CD14-positive monocyte (primary cell): ENCODE measurements around the gene OR56B4. TPM values are rescaled to one million over a fixed set of nuclear protein-coding genes. Genes with fewer than 3 reads are reported as not detected.
"Not testable (repeated sequence)": the region's sequence is repeated elsewhere in the genome, so short reads cannot be mapped to it uniquely, and the experiment has no call there.

Source experiments
- DNase-seq, 3 donors: peaks; one replicate each; pipeline ENCODE4 v3.0.0-alpha.2; 2011 to 2022
- H2AFZ ChIP-seq: 2 replicates; pipeline ENCODE4 v1.6.0; 2012; ENCODE audit warnings: mild to moderate bottlenecking, low read depth, low read length, inconsistent platforms; ENCODE audit not compliant: insufficient read depth, poor library complexity, severe bottlenecking
- H3K27ac ChIP-seq, 2 donors: 1 replicate in 1 of 2; 2 replicates in 1 of 2; pipeline ENCODE4 v1.5.1; 2012 to 2013; ENCODE audit warnings: low read length in 2 of 2, control low read depth in 1 of 2, inconsistent platforms in 1 of 2, low read depth in 1 of 2, mild to moderate bottlenecking in 1 of 2
- H3K27me3 ChIP-seq, 2 donors: one replicate each; pipeline versions ENCODE4 v1.6.0 to v1.6.1; 2011 to 2013; ENCODE audit warnings: low read length in 2 of 2; ENCODE audit not compliant: control insufficient read depth in 2 of 2, insufficient read depth in 2 of 2
- H3K36me3 ChIP-seq, 2 donors: replicated peaks in 1 of 2; 1 replicate in 1 of 2; 2 replicates in 1 of 2; pipeline versions ENCODE4 v1.5.1 to v1.6.1; 2012 to 2013; ENCODE audit warnings: low read length in 2 of 2, control low read depth in 1 of 2, inconsistent platforms in 1 of 2, mild to moderate bottlenecking in 1 of 2; ENCODE audit not compliant: insufficient read depth in 2 of 2, control insufficient read depth in 1 of 2
- H3K4me1 ChIP-seq, 2 donors: 1 replicate in 1 of 2; 2 replicates in 1 of 2; pipeline versions ENCODE4 v1.5.1 to v1.6.1; 2012 to 2013; ENCODE audit warnings: low read length in 2 of 2, control low read depth in 1 of 2, inconsistent platforms in 1 of 2, mild to moderate bottlenecking in 1 of 2, moderate library complexity in 1 of 2; ENCODE audit not compliant: insufficient read depth in 2 of 2, control insufficient read depth in 1 of 2
- H3K4me2 ChIP-seq: replicated peaks from 2 replicates; pipeline ENCODE3; 2012; ENCODE audit warnings: low read length, moderate library complexity, mild to moderate bottlenecking; ENCODE audit not compliant: poor library complexity, severe bottlenecking; ENCODE audit errors: extremely low read depth
- H3K4me3 ChIP-seq, 3 experiments: fragments of 200-600 bp in 1 of 3; sonication (generic) in 1 of 3; replicated peaks in 1 of 3; 1 replicate in 2 of 3; 2 replicates in 1 of 3; pipeline ENCODE4 v1.5.1; 2011 to 2013; ENCODE audit warnings: low read length in 3 of 3, mild to moderate bottlenecking in 3 of 3, control low read depth in 2 of 3, low read depth in 2 of 3, inconsistent platforms in 1 of 3, moderate library complexity in 1 of 3
- H3K79me2 ChIP-seq: 2 replicates; pipeline ENCODE4 v1.6.0; 2012; ENCODE audit warnings: mild to moderate bottlenecking, control low read depth, inconsistent platforms, low read length, moderate library complexity; ENCODE audit not compliant: insufficient read depth
- H3K9ac ChIP-seq: 2 replicates; pipeline ENCODE4 v1.6.0; 2017; ENCODE audit warnings: low read length, mild to moderate bottlenecking; ENCODE audit not compliant: insufficient read depth, poor library complexity, severe bottlenecking
- H3K9me3 ChIP-seq, 2 donors: replicated peaks in 1 of 2; 1 replicate in 1 of 2; 2 replicates in 1 of 2; pipeline versions ENCODE4 v1.5.1 to v1.6.1; 2012 to 2013; ENCODE audit warnings: low read length in 2 of 2, control low read depth in 1 of 2; ENCODE audit not compliant: control insufficient read depth in 1 of 2, insufficient read depth in 1 of 2
- H4K20me1 ChIP-seq: 2 replicates; pipeline ENCODE4 v1.6.0; 2012; ENCODE audit warnings: mild to moderate bottlenecking, low read length, control low read depth, moderate library complexity; ENCODE audit not compliant: insufficient read depth
- H3K27ac Mint-ChIP-seq, 7 donors: one replicate each; pipeline ENCODE4 v1.8.0; 2020; ENCODE audit warnings: mild to moderate bottlenecking in 7 of 7, mixed read lengths in 7 of 7, moderate library complexity in 6 of 7, inconsistent platforms in 2 of 7
- H3K27me3 Mint-ChIP-seq, 3 donors: one replicate each; pipeline ENCODE4 v1.8.0; 2021 to 2022; ENCODE audit warnings: low read depth in 3 of 3, mild to moderate bottlenecking in 3 of 3, mixed read lengths in 3 of 3, moderate library complexity in 3 of 3, inconsistent platforms in 1 of 3
- H3K36me3 Mint-ChIP-seq, 2 donors: one replicate each; pipeline ENCODE4 v1.8.0; 2020; ENCODE audit warnings: mixed read lengths in 2 of 2, inconsistent platforms in 1 of 2, mild to moderate bottlenecking in 1 of 2
- H3K4me1 Mint-ChIP-seq: one replicate; pipeline ENCODE4 v1.8.0; 2020; ENCODE audit warnings: mild to moderate bottlenecking, mixed read lengths
- H3K4me3 Mint-ChIP-seq, 2 donors: one replicate each; pipeline ENCODE4 v1.8.0; 2020; ENCODE audit warnings: mild to moderate bottlenecking in 2 of 2, mixed read lengths in 2 of 2, moderate library complexity in 1 of 2
- H3K9me3 Mint-ChIP-seq, 7 donors: one replicate each; pipeline ENCODE4 v1.8.0; 2020 to 2022; ENCODE audit warnings: mixed read lengths in 7 of 7, mild to moderate bottlenecking in 6 of 7, moderate library complexity in 6 of 7, inconsistent platforms in 2 of 7
- WGBS: methylation state at CpG from one replicate; pipeline ENCODE4 v1.1.5; 2013; ENCODE audit warnings: missing lambda C conversion rate; ENCODE audit not compliant: insufficient coverage; 5-methylcytosine and 5-hydroxymethylcytosine counted together
- intact Hi-C, 2 donors: fragments of 100-400 bp; cut with micrococcal nuclease; formaldehyde crosslinking; loops; one replicate each; pipeline versions ENCODE4 v1.15.0 to v1.15.1; 2023
- polyA minus RNA-seq: library from RNA; depleted of rRNA, polyadenylated mRNA; stranded (reverse); fragments of >200 nt; gene quantifications from 2 replicates; pipeline ENCODE4 v1.2.3, GENCODE V29; 2012
- polyA plus RNA-seq, 3 donors: library from polyadenylated mRNA; depleted of rRNA in 1 of 3; unstranded in 2 of 3; stranded (reverse) in 1 of 3; fragments of 300-500 nt in 2 of 3; fragments of >200 nt in 1 of 3; fragmentation: Illumina TruSeq in 2 of 3; gene quantifications; 1 replicate in 2 of 3; 2 replicates in 1 of 3; pipeline ENCODE4 v1.2.3, GENCODE V29; 2012 to 2021
- total RNA-seq, 12 experiments: library from RNA in 1 of 12; stranded (reverse) in 1 of 12; fragments of 120-200 nt in 1 of 12; gene quantifications; one replicate each; pipeline ENCODE4 v1.2.4 and lab custom pipeline; 2013 to 2026; ENCODE audit warnings: mixed read lengths in 6 of 12, inconsistent platforms in 1 of 12
- TF ChIP-seq, protein P1 (sequence below): fragments of 200-600 bp; IDR thresholded peaks from one replicate; pipeline ENCODE4 v1.8.0; 2022; ENCODE audit warnings: antibody characterized with exemption, mild to moderate bottlenecking

OR56B4 gene, protein sequence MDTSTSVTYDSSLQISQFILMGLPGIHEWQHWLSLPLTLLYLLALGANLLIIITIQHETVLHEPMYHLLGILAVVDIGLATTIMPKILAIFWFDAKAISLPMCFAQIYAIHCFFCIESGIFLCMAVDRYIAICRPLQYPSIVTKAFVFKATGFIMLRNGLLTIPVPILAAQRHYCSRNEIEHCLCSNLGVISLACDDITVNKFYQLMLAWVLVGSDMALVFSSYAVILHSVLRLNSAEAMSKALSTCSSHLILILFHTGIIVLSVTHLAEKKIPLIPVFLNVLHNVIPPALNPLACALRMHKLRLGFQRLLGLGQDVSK
- total RNA-seq (2013): not detected
- not detected for polyA plus RNA-seq
- not detected in 2 replicates for polyA minus RNA-seq
- total RNA-seq (lab: John Stamatoyannopoulos, UW): 0 to 0.23 (median 0) reads per million in 11 experiments

DNA sequence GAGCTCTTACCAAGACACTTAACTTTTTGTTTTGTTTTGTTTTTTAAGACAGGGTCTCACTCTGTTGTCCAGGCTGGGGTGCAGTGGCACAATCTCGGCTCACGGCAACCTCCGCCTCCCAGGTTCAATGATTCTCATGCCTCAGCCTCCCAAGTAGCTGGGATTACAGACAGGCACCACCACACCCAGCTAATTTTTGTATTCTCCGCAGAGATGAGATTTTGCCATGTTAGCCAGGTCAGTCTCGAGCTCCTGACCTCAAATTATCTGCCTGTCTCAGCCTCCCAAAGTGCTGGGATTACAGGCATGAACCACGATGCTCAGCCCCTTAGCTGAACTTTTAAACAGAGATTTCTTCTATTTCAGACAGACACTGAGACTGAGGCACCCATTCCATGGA lies at the start of gene OR56B4:
Gene OR56B4 (plus strand): TSS at position 301 of the 400 bp plus-strand sequence. CDS start 95 bp downstream, at position 396.
- intact Hi-C loops: not testable (repeated sequence)

DNA sequence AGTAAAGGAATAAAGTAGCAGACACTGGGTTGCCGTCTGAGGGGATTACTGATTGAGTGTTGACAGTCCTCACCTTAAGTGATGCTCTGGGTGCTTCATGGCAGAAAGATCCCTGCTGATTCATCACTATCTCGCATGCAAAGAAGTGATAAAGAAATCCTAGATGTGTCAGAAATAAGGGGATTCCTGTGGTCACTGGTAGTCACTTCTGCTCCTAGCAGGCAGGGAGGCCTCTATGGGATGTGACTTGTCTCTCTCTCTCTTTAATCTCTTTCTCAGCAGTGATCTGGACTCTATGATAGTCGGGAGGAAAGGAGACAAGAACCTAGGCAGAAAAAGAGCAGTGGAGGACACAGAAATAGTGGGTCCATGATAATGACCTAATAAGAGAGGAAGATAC lies 46.0 kb upstream of the OR56B4 start:
- Mint-ChIP-seq H3K4me3 (no peak overlapping the region), H3K4me1 (peaks cover 14% of the 10 kb centered on the region), H3K27me3 (peaks cover 10 to 24% (median 13%) of the 10 kb centered on the region in 3 donors), H3K36me3 (peaks cover 3 to 36% of the 10 kb centered on the region in 2 donors), H3K9me3 (peaks cover 0 to 6% (median 2%) of the 10 kb centered on the region in 7 donors), H3K27ac (no peak overlapping the region)
- Histone ChIP-seq H3K9me3 (no peaks in the 10 kb centered on the region), H3K9ac (no peak overlapping the region), H3K4me3 (no peak overlapping the region), H4K20me1 (no peaks in the 10 kb centered on the region), H3K4me2 (no peak overlapping the region), H3K36me3 (no peaks in the 10 kb centered on the region), H3K79me2 (no peaks in the 10 kb centered on the region), H3K27me3 (peaks cover 4 to 22% of the 10 kb centered on the region in 2 donors), H3K4me1 (peaks cover 3 to 5% of the 10 kb centered on the region in 2 donors), H3K27ac (no peak overlapping the region), H2AFZ (no peak overlapping the region)
- 100% methylated on average over 1 of the region's 3 CpGs for WGBS
- intact Hi-C loops: no loop called here
- peak in 1 of 3 donors; percentile 46 for DNase-seq
- TF ChIP-seq, protein P1, sequence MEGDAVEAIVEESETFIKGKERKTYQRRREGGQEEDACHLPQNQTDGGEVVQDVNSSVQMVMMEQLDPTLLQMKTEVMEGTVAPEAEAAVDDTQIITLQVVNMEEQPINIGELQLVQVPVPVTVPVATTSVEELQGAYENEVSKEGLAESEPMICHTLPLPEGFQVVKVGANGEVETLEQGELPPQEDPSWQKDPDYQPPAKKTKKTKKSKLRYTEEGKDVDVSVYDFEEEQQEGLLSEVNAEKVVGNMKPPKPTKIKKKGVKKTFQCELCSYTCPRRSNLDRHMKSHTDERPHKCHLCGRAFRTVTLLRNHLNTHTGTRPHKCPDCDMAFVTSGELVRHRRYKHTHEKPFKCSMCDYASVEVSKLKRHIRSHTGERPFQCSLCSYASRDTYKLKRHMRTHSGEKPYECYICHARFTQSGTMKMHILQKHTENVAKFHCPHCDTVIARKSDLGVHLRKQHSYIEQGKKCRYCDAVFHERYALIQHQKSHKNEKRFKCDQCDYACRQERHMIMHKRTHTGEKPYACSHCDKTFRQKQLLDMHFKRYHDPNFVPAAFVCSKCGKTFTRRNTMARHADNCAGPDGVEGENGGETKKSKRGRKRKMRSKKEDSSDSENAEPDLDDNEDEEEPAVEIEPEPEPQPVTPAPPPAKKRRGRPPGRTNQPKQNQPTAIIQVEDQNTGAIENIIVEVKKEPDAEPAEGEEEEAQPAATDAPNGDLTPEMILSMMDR: no peak

More for the DNA sequence above, at the start of gene OR56B4:
- not testable (repeated sequence) for H3K9me3 Mint-ChIP-seq, H3K36me3 ChIP-seq, H3K9me3 ChIP-seq, H2AFZ ChIP-seq, H3K9ac ChIP-seq, H3K4me2 ChIP-seq, H3K4me3 ChIP-seq, DNase-seq, H3K36me3 Mint-ChIP-seq, H3K27ac ChIP-seq, H3K79me2 ChIP-seq, H4K20me1 ChIP-seq
- Mint-ChIP-seq H3K4me3 (peak within 1 kb of the TSS in 1 of 2 donors; percentile 46), H3K27me3 (peaks cover 8 to 21% (median 19%) of the 10 kb centered on the region in 3 donors), H3K27ac (peak within 1 kb of the TSS in 1 of 7 donors; percentile 62), H3K4me1 (peaks cover 28% of the 10 kb centered on the region)
- H3K4me1 ChIP-seq: peaks cover 25 to 26% of the 10 kb centered on the region in 2 donors
- 98% methylated on average over 6 of the region's 6 CpGs for WGBS
- H3K27me3 ChIP-seq: peaks cover 2 to 15% of the 10 kb centered on the region in 2 donors
